Measurements from ENCODE around the gene FGFR2. TPM values are rescaled to one million over a fixed set of nuclear protein-coding genes. Genes with fewer than 3 reads are reported as not detected.

FGFR2 gene
- total RNA-seq, 6 donors from 2014 or later = 36.7 to 83.7 (median 64.1) TPM

- DNase-seq (no peak), ATAC-seq (ENCODE audit: low FRiP score in 2 of 2) (no peak)
- Histone ChIP-seq H3K4me3 (no peak overlapping the region), H3K9me3 (no peaks in the 10 kb centered on the region), H3K27me3 (no peaks in the 10 kb centered on the region), H3K27ac (no peak overlapping the region), H3K4me1 (no peaks in the 10 kb centered on the region), H3K36me3 (no peaks in the 10 kb centered on the region)
- TF ChIP-seq CTCF (IDR thresholded peaks at IDR 0.05) (no peak), POLR2AphosphoS5 (IDR thresholded peaks at IDR 0.05) (no peak), POLR2A (IDR thresholded peaks at IDR 0.05) (no peak), EP300 (IDR thresholded peaks at IDR 0.05) (no peak)
- WGBS, 2 donors = 67 to 71% methylated on average over 4 of the region's 4 CpGs
Measured at GRCh38 chr10:121466424-121466823, 131.8 kb downstream of the FGFR2 start.

- DNase-seq (peak in 1 of 2 donors; percentile 46), ATAC-seq (ENCODE audit: low FRiP score in 2 of 2) (no peak)
- TF ChIP-seq EP300 (IDR thresholded peaks at IDR 0.05) = no peak
- TF ChIP-seq CTCF (IDR thresholded peaks at IDR 0.05) = no peak
- TF ChIP-seq POLR2A (IDR thresholded peaks at IDR 0.05) = no peak
- TF ChIP-seq POLR2AphosphoS5 (IDR thresholded peaks at IDR 0.05) = no peak
- H3K36me3 ChIP-seq = no peaks in the 10 kb centered on the region
- 78 to 83% methylated on average over 8 to 14 of the region's 14 CpGs for WGBS, 2 donors
- H3K9me3 ChIP-seq = no peaks in the 10 kb centered on the region
- H3K27ac ChIP-seq = no peak overlapping the region
- H3K4me3 ChIP-seq = no peak overlapping the region
- no peaks in the 10 kb centered on the region for H3K27me3 ChIP-seq
- H3K4me1 ChIP-seq = no peaks in the 10 kb centered on the region
Measured at GRCh38 chr10:121465215-121465614, 133.0 kb downstream of the FGFR2 start.

GRCh38 chr10:121464517-121464916 is 133.7 kb downstream of the FGFR2 start:
- no peak overlapping the region for H3K4me3 ChIP-seq
- no peaks in the 10 kb centered on the region for H3K9me3 ChIP-seq
- no peaks in the 10 kb centered on the region for H3K27me3 ChIP-seq
- no peaks in the 10 kb centered on the region for H3K36me3 ChIP-seq
- ATAC-seq (ENCODE audit: low FRiP score in 2 of 2) (no peak), DNase-seq (no peak)
- no peaks in the 10 kb centered on the region for H3K4me1 ChIP-seq
- H3K27ac ChIP-seq = no peak overlapping the region
- 86% methylated on average over 2 of the region's 2 CpGs; no CpG with 5 or more reads in 1 of the 2 donors for WGBS, 2 donors
- TF ChIP-seq POLR2A (IDR thresholded peaks at IDR 0.05) = no peak
- no peak for TF ChIP-seq EP300 (IDR thresholded peaks at IDR 0.05)
- no peak for TF ChIP-seq CTCF (IDR thresholded peaks at IDR 0.05)
- no peak for TF ChIP-seq POLR2AphosphoS5 (IDR thresholded peaks at IDR 0.05)

- Histone ChIP-seq H3K36me3 (no peaks in the 10 kb centered on the region), H3K9me3 (no peaks in the 10 kb centered on the region), H3K4me1 (no peaks in the 10 kb centered on the region), H3K27me3 (no peaks in the 10 kb centered on the region), H3K4me3 (no peak overlapping the region), H3K27ac (no peak overlapping the region)
- 89 to 94% methylated on average over 2 of the region's 2 CpGs for WGBS, 2 donors
- TF ChIP-seq POLR2A (IDR thresholded peaks at IDR 0.05) = no peak
- TF ChIP-seq CTCF (IDR thresholded peaks at IDR 0.05) = no peak
- TF ChIP-seq POLR2AphosphoS5 (IDR thresholded peaks at IDR 0.05) = no peak
- no peak for TF ChIP-seq EP300 (IDR thresholded peaks at IDR 0.05)
- ATAC-seq (ENCODE audit: low FRiP score in 2 of 2) (no peak), DNase-seq (no peak)
Measured at GRCh38 chr10:121462955-121463354, 135.3 kb downstream of the FGFR2 start.

- H3K9me3 ChIP-seq = no peaks in the 10 kb centered on the region
- H3K27me3 ChIP-seq = no peaks in the 10 kb centered on the region
- no peak overlapping the region for H3K27ac ChIP-seq
- no peak for ATAC-seq (ENCODE audit: low FRiP score in 2 of 2)
- DNase-seq = no peak
- no peaks in the 10 kb centered on the region for H3K36me3 ChIP-seq
- H3K4me3 ChIP-seq = no peak overlapping the region
- TF ChIP-seq POLR2A (IDR thresholded peaks at IDR 0.05) = no peak
- WGBS, 2 donors = 80 to 88% methylated on average over 7 of the region's 7 CpGs
- H3K4me1 ChIP-seq = no peaks in the 10 kb centered on the region
Measured at GRCh38 chr10:121462281-121462680, 136.0 kb downstream of the FGFR2 start.
